Loucy (cell line): ENCODE measurements around the gene PBX4.

Experiments
- H2AFZ ChIP-seq: fragments of 200-600 bp; sonication (generic); 2 replicates; pipeline ENCODE4 v1.6.0; 2016; ENCODE audit warnings: antibody characterized with exemption, mild to moderate bottlenecking, low read length, moderate library complexity
- H3F3A ChIP-seq: fragments of 200-600 bp; 2 replicates; pipeline ENCODE4 v1.6.0; 2016; ENCODE audit warnings: antibody characterized with exemption, low read depth, mild to moderate bottlenecking
- H3K27me3 ChIP-seq: fragments of 200-600 bp; sonication (generic); 2 replicates; pipeline ENCODE4 v1.6.1; 2014; ENCODE audit warnings: low read length, mild to moderate bottlenecking; ENCODE audit not compliant: insufficient read depth, poor library complexity, severe bottlenecking
- H3K36me3 ChIP-seq: fragments of 200-600 bp; sonication (generic); 2 replicates; pipeline ENCODE4 v1.6.1; 2016; ENCODE audit warnings: low read length; ENCODE audit not compliant: insufficient read depth
- H3K4me1 ChIP-seq: fragments of 200-600 bp; sonication (generic); 2 replicates; pipeline ENCODE4 v1.5.1; 2014; ENCODE audit warnings: low read length, mild to moderate bottlenecking; ENCODE audit not compliant: insufficient read depth, poor library complexity, severe bottlenecking
- H3K4me2 ChIP-seq: fragments of 200-600 bp; sonication (generic); 2 replicates; pipeline ENCODE4 v1.6.0; 2014; ENCODE audit warnings: antibody characterized with exemption, low read length, low read depth, mild to moderate bottlenecking; ENCODE audit not compliant: poor library complexity, severe bottlenecking
- H3K4me3 ChIP-seq: fragments of 200-600 bp; sonication (generic); 2 replicates; pipeline ENCODE4 v1.5.1; 2014; ENCODE audit warnings: low read length, mild to moderate bottlenecking, mixed read lengths; ENCODE audit not compliant: poor library complexity, severe bottlenecking
- H3K79me2 ChIP-seq: fragments of 200-600 bp; sonication (generic); 2 replicates; pipeline ENCODE4 v1.6.1; 2014; ENCODE audit warnings: low read length; ENCODE audit not compliant: insufficient read depth
- H3K9ac ChIP-seq: fragments of 200-600 bp; sonication (generic); 2 replicates; pipeline ENCODE4 v1.6.0; 2014; ENCODE audit warnings: mild to moderate bottlenecking, low read depth, low read length, moderate library complexity; ENCODE audit not compliant: poor library complexity, severe bottlenecking
- H3K9me2 ChIP-seq: fragments of 200-600 bp; sonication (generic); replicated peaks from 2 replicates; pipeline ENCODE4 v1.6.1; 2016; ENCODE audit warnings: low read depth, low read length, mixed read lengths
- H3K9me3 ChIP-seq: fragments of 200-600 bp; sonication (generic); 2 replicates; pipeline ENCODE4 v1.6.1; 2014; ENCODE audit warnings: mild to moderate bottlenecking, antibody characterized with exemption, low read length, low read depth; ENCODE audit not compliant: insufficient read depth
- H4K20me1 ChIP-seq: fragments of 200-600 bp; sonication (generic); 2 replicates; pipeline ENCODE4 v1.6.0; 2014; ENCODE audit warnings: antibody characterized with exemption, low read length, mild to moderate bottlenecking; ENCODE audit not compliant: insufficient read depth, poor library complexity, severe bottlenecking
- EZH2phosphoT487 ChIP-seq: fragments of 200-600 bp; IDR thresholded peaks from 2 replicates; pipeline ENCODE4 v1.6.1; 2018; ENCODE audit warnings: antibody characterized with exemption, mild to moderate bottlenecking, moderate library complexity, borderline replicate concordance
- TF ChIP-seq, protein P1 (sequence below): fragments of 200-600 bp; sonication (generic); conservative IDR thresholded peaks from 2 replicates; pipeline ENCODE4 v1.5.1; 2014; ENCODE audit warnings: mild to moderate bottlenecking, antibody characterized with exemption, low read length

Gene PBX4

GRCh38 chr19:19632661-19633060 lies 14.2 kb upstream of the PBX4 start:
- no peaks in the 10 kb centered on the region for H3K79me2 ChIP-seq
- H3K27me3 ChIP-seq = no peaks in the 10 kb centered on the region
- no peak overlapping the region for H2AFZ ChIP-seq
- TF ChIP-seq, protein P1, sequence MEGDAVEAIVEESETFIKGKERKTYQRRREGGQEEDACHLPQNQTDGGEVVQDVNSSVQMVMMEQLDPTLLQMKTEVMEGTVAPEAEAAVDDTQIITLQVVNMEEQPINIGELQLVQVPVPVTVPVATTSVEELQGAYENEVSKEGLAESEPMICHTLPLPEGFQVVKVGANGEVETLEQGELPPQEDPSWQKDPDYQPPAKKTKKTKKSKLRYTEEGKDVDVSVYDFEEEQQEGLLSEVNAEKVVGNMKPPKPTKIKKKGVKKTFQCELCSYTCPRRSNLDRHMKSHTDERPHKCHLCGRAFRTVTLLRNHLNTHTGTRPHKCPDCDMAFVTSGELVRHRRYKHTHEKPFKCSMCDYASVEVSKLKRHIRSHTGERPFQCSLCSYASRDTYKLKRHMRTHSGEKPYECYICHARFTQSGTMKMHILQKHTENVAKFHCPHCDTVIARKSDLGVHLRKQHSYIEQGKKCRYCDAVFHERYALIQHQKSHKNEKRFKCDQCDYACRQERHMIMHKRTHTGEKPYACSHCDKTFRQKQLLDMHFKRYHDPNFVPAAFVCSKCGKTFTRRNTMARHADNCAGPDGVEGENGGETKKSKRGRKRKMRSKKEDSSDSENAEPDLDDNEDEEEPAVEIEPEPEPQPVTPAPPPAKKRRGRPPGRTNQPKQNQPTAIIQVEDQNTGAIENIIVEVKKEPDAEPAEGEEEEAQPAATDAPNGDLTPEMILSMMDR = no peak
- H4K20me1 ChIP-seq = no peaks in the 10 kb centered on the region
- no peaks in the 10 kb centered on the region for H3K9me3 ChIP-seq
- peaks cover 17% of the 10 kb centered on the region; the same call in 1 of the 2 replicates for H3K36me3 ChIP-seq
- H3K9me2 ChIP-seq = no peaks in the 10 kb centered on the region
- H3K4me2 ChIP-seq = no peak overlapping the region
- H3F3A ChIP-seq = no peaks in the 10 kb centered on the region
- no peak overlapping the region for H3K9ac ChIP-seq
- no peak overlapping the region for H3K4me3 ChIP-seq
- H3K4me1 ChIP-seq = no peaks in the 10 kb centered on the region

DNA sequence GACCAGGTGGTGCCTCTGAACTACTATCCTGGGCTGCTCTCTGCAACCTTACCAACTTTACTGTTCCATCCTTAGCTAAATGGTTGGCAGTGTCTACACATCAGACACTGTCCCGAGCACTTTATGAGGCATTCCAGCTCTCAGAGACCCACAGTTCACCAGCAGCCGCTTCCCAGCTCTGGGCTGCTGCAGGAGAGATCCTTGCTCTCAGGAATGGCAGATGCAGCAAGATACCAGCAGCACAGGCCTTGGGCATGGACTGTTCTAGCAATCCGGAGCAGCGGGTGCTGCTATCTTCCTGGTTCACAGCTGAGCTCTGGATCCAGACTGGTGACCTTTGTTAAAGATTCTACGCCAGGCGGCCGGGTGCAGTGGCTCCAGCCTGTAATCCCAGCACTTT lies 12.9 kb upstream of the PBX4 start:
- no peaks in the 10 kb centered on the region for H3K79me2 ChIP-seq
- no peaks in the 10 kb centered on the region for H3K27me3 ChIP-seq
- no peak overlapping the region for H3K4me2 ChIP-seq
- no peak overlapping the region for H2AFZ ChIP-seq
- H3K9me3 ChIP-seq = no peaks in the 10 kb centered on the region
- no peak overlapping the region for H3K4me3 ChIP-seq
- H3F3A ChIP-seq = no peaks in the 10 kb centered on the region
- TF ChIP-seq, protein P1 = no peak
- no peak for TF ChIP-seq EZH2phosphoT487
- peaks cover 17% of the 10 kb centered on the region; the same call in 1 of the 2 replicates for H3K36me3 ChIP-seq
- no peaks in the 10 kb centered on the region for H3K9me2 ChIP-seq
- H4K20me1 ChIP-seq = no peaks in the 10 kb centered on the region
- H3K4me1 ChIP-seq = no peaks in the 10 kb centered on the region
- no peak overlapping the region for H3K9ac ChIP-seq

- H3K79me2 ChIP-seq = no peaks in the 10 kb centered on the region
- H3K4me2 ChIP-seq = no peak overlapping the region
- no peak overlapping the region for H3K9ac ChIP-seq
- no peak overlapping the region for H3K4me3 ChIP-seq
- H2AFZ ChIP-seq = no peak overlapping the region
- no peaks in the 10 kb centered on the region for H3K4me1 ChIP-seq
- H3K36me3 ChIP-seq = peaks cover 17% of the 10 kb centered on the region; the same call in 1 of the 2 replicates
- no peaks in the 10 kb centered on the region for H3K9me3 ChIP-seq
- H3K27me3 ChIP-seq = no peaks in the 10 kb centered on the region
- no peaks in the 10 kb centered on the region for H3F3A ChIP-seq
- H4K20me1 ChIP-seq = no peaks in the 10 kb centered on the region
- TF ChIP-seq, protein P1 = no peak
- TF ChIP-seq EZH2phosphoT487 = no peak
- no peaks in the 10 kb centered on the region for H3K9me2 ChIP-seq
Measured at GRCh38 chr19:19630426-19630825, 11.9 kb upstream of the PBX4 start.
